Stimulated activated CD8-positive, alpha-beta memory T cell treated with anti-CD3 and anti-CD28 coated beads, Interleukin-7, amount 100 ng/mL, for 24 hours (primary cell): ENCODE results near the gene LRP4.
"Not testable (repeated sequence)": the region's sequence is repeated elsewhere in the genome, so short reads cannot be mapped to it uniquely, and the experiment has no call there.

Experiments used
- DNase-seq: peaks from one replicate; pipeline ENCODE4 v3.0.0-alpha.2; 2020; ENCODE audit warnings: low read depth

LRP4 gene

GRCh38 chr11:46918083-46918787 is at the start of gene LRP4:
Gene LRP4 (minus strand): TSS chr11:46918550. CDS start chr11:46918379, 171 bp downstream.
- DNase-seq = no peak

GRCh38 chr11:46967962-46968361 is 49.6 kb upstream of the LRP4 start:
- no peak for DNase-seq

GRCh38 chr11:46966773-46967172 is 48.4 kb upstream of the LRP4 start:
- no peak for DNase-seq

GRCh38 chr11:46963844-46964243 is 45.5 kb upstream of the LRP4 start:
- no peak for DNase-seq

- DNase-seq = not testable (repeated sequence)
Observed at GRCh38 chr11:46961886-46962285, 43.5 kb upstream of the LRP4 start.

- no peak for DNase-seq
Observed at GRCh38 chr11:46961041-46961440, 42.7 kb upstream of the LRP4 start.

- no peak for DNase-seq
Observed at GRCh38 chr11:46958777-46959176, 40.4 kb upstream of the LRP4 start.

- DNase-seq = no peak
Observed at GRCh38 chr11:46953093-46953492, 34.7 kb upstream of the LRP4 start.

GRCh38 chr11:46952553-46952952 is 34.2 kb upstream of the LRP4 start:
- no peak for DNase-seq

- DNase-seq = no peak
Observed at GRCh38 chr11:46951864-46952263, 33.5 kb upstream of the LRP4 start.

GRCh38 chr11:46949297-46949696 is 30.9 kb upstream of the LRP4 start:
- DNase-seq = no peak

GRCh38 chr11:46948378-46949131 is 30.2 kb upstream of the LRP4 start:
- DNase-seq = no peak

GRCh38 chr11:46947399-46948077 is 29.2 kb upstream of the LRP4 start:
- no peak for DNase-seq

- DNase-seq = no peak
Observed at GRCh38 chr11:46944356-46945075, 26.2 kb upstream of the LRP4 start.

- no peak for DNase-seq
Observed at GRCh38 chr11:46942172-46942571, 23.8 kb upstream of the LRP4 start.

- DNase-seq = peak; percentile 90
Observed at GRCh38 chr11:46936138-46937110, 18.1 kb upstream of the LRP4 start, which contains the start of gene CSTPP1. Gene CSTPP1 (plus strand): TSS chr11:46936761. CDS start chr11:46936806, 45 bp downstream.

GRCh38 chr11:46930089-46930488 is 11.7 kb upstream of the LRP4 start:
- no peak for DNase-seq

GRCh38 chr11:46928701-46929100 is 10.4 kb upstream of the LRP4 start:
- DNase-seq = not testable (repeated sequence)

GRCh38 chr11:46927928-46928327 is 9.6 kb upstream of the LRP4 start:
- DNase-seq = not testable (repeated sequence)

- no peak for DNase-seq
Observed at GRCh38 chr11:46920755-46921154, 2.4 kb upstream of the LRP4 start.
